H1 (cell line): ENCODE data around the gene MAPK1. TPM values are rescaled to one million over a fixed set of nuclear protein-coding genes. Genes with fewer than 3 reads are reported as not detected.

Experiments
- CTCF ChIA-PET: fragments of 300-600 bp; sonication (Branson Sonifier 250); formaldehyde crosslinking; loops from one replicate; lab custom pipeline; 2021; ENCODE audit not compliant: partially characterized antibody; lab: Charles Lee
- POLR2A ChIA-PET: fragments of 300-600 bp; sonication (Branson Sonifier 250); formaldehyde crosslinking; loops from one replicate; lab custom pipeline; 2021; ENCODE audit warnings: inconsistent platforms; ENCODE audit not compliant: partially characterized antibody; lab: Charles Lee
- DNase-seq, 2 experiments: peaks; one replicate each; pipeline versions ENCODE4 v3.0.0 to v3.0.0-alpha.2; 2010 to 2022; ENCODE audit warnings: low spot score in 2 of 2, low read depth in 1 of 2, mixed read lengths in 1 of 2
- FAIRE-seq: peaks from 2 replicates; lab custom pipeline; 2011; peaks lifted over from hg19 to GRCh38; lab: Jason Lieb, UNC
- H2AFZ ChIP-seq: 2 replicates; pipeline ENCODE4 v1.8.1; 2012; ENCODE audit warnings: low read length, inconsistent platforms
- H2AK5ac ChIP-seq: 2 replicates; pipeline ENCODE4 v1.6.1; 2013; ENCODE audit warnings: low read depth, low read length
- H2BK120ac ChIP-seq: replicated peaks from 2 replicates; pipeline ENCODE3; 2013; ENCODE audit warnings: low read depth, low read length, inconsistent platforms
- H2BK12ac ChIP-seq: 2 replicates; pipeline ENCODE4 v1.6.1; 2013; ENCODE audit warnings: low read depth, low read length
- H2BK15ac ChIP-seq: 2 replicates; pipeline ENCODE4 v1.6.1; 2013; ENCODE audit warnings: low read length
- H2BK20ac ChIP-seq: 2 replicates; pipeline ENCODE4 v1.6.1; 2013; ENCODE audit warnings: low read length
- H2BK5ac ChIP-seq: 2 replicates; pipeline ENCODE4 v1.6.1; 2013; ENCODE audit warnings: low read depth, low read length
- H3K14ac ChIP-seq: 2 replicates; pipeline ENCODE4 v1.6.1; 2013; ENCODE audit warnings: inconsistent platforms; ENCODE audit not compliant: insufficient read length
- H3K18ac ChIP-seq: 2 replicates; pipeline ENCODE4 v1.6.1; 2013; ENCODE audit warnings: low read length; ENCODE audit errors: extremely low read depth
- H3K23ac ChIP-seq: 2 replicates; pipeline ENCODE4 v1.6.1; 2013; ENCODE audit warnings: inconsistent platforms; ENCODE audit not compliant: insufficient read length
- H3K23me2 ChIP-seq: 2 replicates; pipeline ENCODE4 v1.6.1; 2013; ENCODE audit warnings: low read depth, low read length
- H3K27ac ChIP-seq: 2 replicates; pipeline ENCODE4 v1.6.1; 2011; ENCODE audit warnings: low read depth, low read length, inconsistent platforms
- H3K27me3 ChIP-seq, 4 experiments: replicated peaks in 1 of 4; 1 replicate in 1 of 4; 2 replicates in 3 of 4; pipeline versions ENCODE4 v1.6.1 to v1.8.1; 2011 to 2013; ENCODE audit warnings: low read length in 3 of 4, mild to moderate bottlenecking in 3 of 4, inconsistent platforms in 2 of 4, mixed read lengths in 2 of 4, moderate library complexity in 1 of 4; ENCODE audit not compliant: control insufficient read depth in 3 of 4, insufficient read depth in 3 of 4; ENCODE audit errors: extremely low read depth in 1 of 4
- H3K36me3 ChIP-seq, 4 experiments: 2 replicates each; pipeline versions ENCODE4 v1.6.1 to v1.8.1; 2011 to 2013; ENCODE audit warnings: mild to moderate bottlenecking in 4 of 4, low read length in 3 of 4, moderate library complexity in 2 of 4, control low read depth in 1 of 4, inconsistent platforms in 1 of 4; ENCODE audit not compliant: insufficient read depth in 4 of 4, control insufficient read depth in 2 of 4
- H3K4ac ChIP-seq: replicated peaks from 2 replicates; pipeline ENCODE3; 2013; ENCODE audit warnings: low read length, low read depth, mixed read lengths, inconsistent platforms; ENCODE audit not compliant: insufficient read length
- H3K4me1 ChIP-seq, 4 experiments: replicated peaks in 1 of 4; 1 replicate in 1 of 4; 2 replicates in 3 of 4; pipeline versions ENCODE4 v1.6.1 to v1.8.1; 2011 to 2013; ENCODE audit warnings: low read length in 3 of 4, inconsistent platforms in 2 of 4, mixed read lengths in 1 of 4; ENCODE audit not compliant: insufficient read depth in 4 of 4, control insufficient read depth in 3 of 4
- H3K4me2 ChIP-seq, 2 experiments: 2 replicates each; pipeline versions ENCODE4 v1.6.1 to v1.8.1; 2011 to 2013; ENCODE audit warnings: low read depth in 2 of 2, low read length in 2 of 2, control low read depth in 1 of 2, inconsistent platforms in 1 of 2, mild to moderate bottlenecking in 1 of 2; ENCODE audit not compliant: insufficient read depth in 1 of 2
- H3K4me3 ChIP-seq, 4 experiments: fragments of 200-600, 300-600 bp in 1 of 4; sonication (generic), shearing (Covaris generic), sonication (Bioruptor Twin) in 1 of 4; 2 replicates each; pipeline versions ENCODE4 v1.5.1 to v1.8.1; 2011 to 2016; ENCODE audit warnings: low read length in 4 of 4, low read depth in 3 of 4, control low read depth in 2 of 4, inconsistent platforms in 2 of 4, mild to moderate bottlenecking in 2 of 4, mixed read lengths in 1 of 4, moderate library complexity in 1 of 4; ENCODE audit not compliant: insufficient read depth in 2 of 4; ENCODE audit errors: extremely low read depth in 1 of 4
- H3K56ac ChIP-seq: replicated peaks from 2 replicates; pipeline ENCODE3; 2013; ENCODE audit warnings: low read depth, mild to moderate bottlenecking, mixed read lengths, low read length, inconsistent platforms; ENCODE audit not compliant: insufficient read length
- H3K79me1 ChIP-seq: 2 replicates; pipeline ENCODE4 v1.6.1; 2013; ENCODE audit warnings: low read depth, low read length, control low read depth
- H3K79me2 ChIP-seq, 2 experiments: 2 replicates each; pipeline versions ENCODE4 v1.6.1 to v1.8.1; 2012 to 2013; ENCODE audit warnings: low read length in 2 of 2, mild to moderate bottlenecking in 2 of 2, inconsistent platforms in 1 of 2; ENCODE audit not compliant: insufficient read depth in 2 of 2, control insufficient read depth in 1 of 2
- H3K9ac ChIP-seq, 4 experiments: replicated peaks in 1 of 4; 1 replicate in 1 of 4; 2 replicates in 3 of 4; pipeline versions ENCODE4 v1.6.1 to v1.8.1; 2011 to 2013; ENCODE audit warnings: low read depth in 3 of 4, low read length in 3 of 4, control low read depth in 2 of 4, mild to moderate bottlenecking in 2 of 4, moderate library complexity in 2 of 4, inconsistent platforms in 1 of 4; ENCODE audit errors: extremely low read depth in 1 of 4
- H3K9me3 ChIP-seq, 2 experiments: 2 replicates each; pipeline versions ENCODE4 v1.6.1 to v1.8.1; 2012 to 2013; ENCODE audit warnings: mild to moderate bottlenecking in 2 of 2, moderate library complexity in 2 of 2, control low read depth in 1 of 2, inconsistent platforms in 1 of 2, low read depth in 1 of 2, low read length in 1 of 2, mixed read lengths in 1 of 2; ENCODE audit not compliant: insufficient read depth in 2 of 2
- H4K20me1 ChIP-seq, 2 experiments: replicated peaks in 1 of 2; 2 replicates each; pipeline versions ENCODE3 to v1.8.1; 2011 to 2013; ENCODE audit warnings: inconsistent platforms in 2 of 2, low read length in 2 of 2, mild to moderate bottlenecking in 1 of 2; ENCODE audit not compliant: insufficient read depth in 2 of 2, control insufficient read depth in 1 of 2
- H4K5ac ChIP-seq: 2 replicates; pipeline ENCODE4 v1.6.1; 2013; ENCODE audit warnings: low read length, low read depth, mixed read lengths, inconsistent platforms; ENCODE audit not compliant: insufficient read length
- H4K8ac ChIP-seq: 2 replicates; pipeline ENCODE4 v1.8.0; 2013; ENCODE audit warnings: mild to moderate bottlenecking, moderate library complexity, low read length, inconsistent platforms; ENCODE audit not compliant: insufficient read depth; ENCODE audit errors: extremely low read depth
- H4K91ac ChIP-seq: replicated peaks from 2 replicates; pipeline ENCODE3; 2013; ENCODE audit warnings: low read length, mixed read lengths, inconsistent platforms; ENCODE audit not compliant: insufficient read length
- HDAC2 ChIP-seq, 2 experiments: fragments of 300-600 bp in 1 of 2; sonication (generic) in 1 of 2; IDR thresholded peaks; 2 replicates each; pipeline ENCODE4 v1.6.1; 2011 to 2012; ENCODE audit warnings: low read depth in 2 of 2, low read length in 2 of 2, mild to moderate bottlenecking in 2 of 2, moderate library complexity in 2 of 2, borderline replicate concordance in 1 of 2, inconsistent platforms in 1 of 2
- KDM5A ChIP-seq: fragments of 200-600 bp; IDR thresholded peaks from 2 replicates; pipeline ENCODE4 v1.7.1; 2012; ENCODE audit warnings: mild to moderate bottlenecking, low read length, inconsistent platforms, mixed read lengths
- NANOG ChIP-seq: IDR thresholded peaks from 2 replicates; pipeline ENCODE4 v1.6.1; 2011; ENCODE audit warnings: low read length, low read depth, mild to moderate bottlenecking, inconsistent platforms; ENCODE audit not compliant: insufficient read depth, poor library complexity, severe bottlenecking
- POLR2AphosphoS5 ChIP-seq: IDR thresholded peaks from 2 replicates; pipeline ENCODE4 v1.6.1; 2011; ENCODE audit warnings: low read depth, low read length
- RFX5 ChIP-seq: IDR thresholded peaks from 2 replicates; pipeline ENCODE4 v1.6.1; 2011; ENCODE audit warnings: low read depth, low read length, improper control_type of control experiment, borderline replicate concordance
- SRF ChIP-seq: IDR thresholded peaks from 2 replicates; pipeline ENCODE4 v1.6.1; 2011; ENCODE audit warnings: mild to moderate bottlenecking, low read depth, low read length, moderate library complexity
- TEAD4 ChIP-seq: IDR thresholded peaks from 2 replicates; pipeline ENCODE4 v1.6.1; 2012; ENCODE audit warnings: low read depth, low read length, inconsistent platforms, mixed read lengths
- YY1 ChIP-seq: IDR thresholded peaks from 2 replicates; pipeline ENCODE4 v1.6.1; 2011; ENCODE audit warnings: low read depth, mild to moderate bottlenecking, low read length
- WGBS, 2 experiments: shearing (Covaris generic) in 1 of 2; methylation state at CpG; one replicate each; pipeline versions ENCODE4 v1.1.6 to v1.1.7; 2013 to 2015; ENCODE audit warnings: low lambda C conversion rate in 2 of 2, mixed read lengths in 2 of 2, inconsistent platforms in 1 of 2, low coverage in 1 of 2, missing lambda C conversion rate in 1 of 2; ENCODE audit not compliant: insufficient replicate concordance in 2 of 2, insufficient coverage in 1 of 2, insufficient read length in 1 of 2; ENCODE audit errors: extremely low coverage in 1 of 2, missing lambda C conversion rate in 1 of 2; 5-methylcytosine and 5-hydroxymethylcytosine counted together
- polyA plus RNA-seq, 7 experiments: library from polyadenylated mRNA; depleted of rRNA in 3 of 7; stranded (reverse) in 5 of 7; unstranded in 2 of 7; fragments of >200 nt in 5 of 7; fragments of 200-250 nt in 2 of 7; gene quantifications; 1 replicate in 5 of 7; 2 replicates in 1 of 7; 4 replicates in 1 of 7; pipeline versions ENCODE4 v1.2.1 to v1.2.3, GENCODE V29; 2011 to 2013; ENCODE audit warnings: missing spikeins in 2 of 7, mixed read lengths in 2 of 7
- total RNA-seq: library from RNA; stranded (reverse); fragmentation: NEBNext Ultra II Directional; extraction: Animal tissue kit (Norgen Biotek cat#: 25700); gene quantifications from 2 replicates; pipeline ENCODE4 v1.2.1, GENCODE V29; 2021

The MAPK1 gene
- total and polyA plus RNA-seq, 2 of the 8 experiments (the other 6 are each of a cell fraction or from before 2014, with no cell fraction given), result 28.1 to 101 TPM

DNA sequence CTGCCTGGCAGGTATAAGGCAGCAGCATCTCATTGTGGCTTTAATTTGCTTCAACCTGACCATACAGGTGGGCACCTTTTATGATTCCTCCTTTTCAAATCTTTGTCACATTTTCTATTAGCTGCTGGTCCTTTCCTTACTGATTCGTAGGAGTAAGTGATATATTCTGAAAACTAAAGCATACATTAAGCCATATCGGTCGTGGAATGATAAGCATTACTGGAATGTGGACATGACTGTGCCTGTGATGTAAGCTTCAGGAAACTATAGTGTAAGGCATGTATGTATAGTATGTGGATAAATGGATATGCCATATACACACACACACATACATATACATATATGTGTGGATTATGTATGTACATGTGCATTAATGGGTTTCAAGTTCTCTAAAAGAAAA lies 152.7 kb downstream of the MAPK1 start:
- H2AK5ac ChIP-seq, result no peak overlapping the region
- H3K9ac ChIP-seq, result no peak overlapping the region
- no peak overlapping the region for H3K56ac ChIP-seq
- 92% methylated on average over 3 of the region's 3 CpGs; no CpG with 5 or more reads in 1 of the 2 experiments for WGBS, 2 experiments
- H3K4me1 ChIP-seq, result no peaks in the 10 kb centered on the region
- no peaks in the 10 kb centered on the region for H3K23me2 ChIP-seq
- H4K91ac ChIP-seq, result no peak overlapping the region
- no peak for DNase-seq
- H2BK5ac ChIP-seq, result no peak overlapping the region
- no peak overlapping the region for H2BK20ac ChIP-seq
- no peak overlapping the region for H3K4ac ChIP-seq
- TF ChIP-seq KDM5A, result no peak
- TF ChIP-seq POLR2AphosphoS5, result no peak
- no peak for TF ChIP-seq SRF
- TF ChIP-seq NANOG, result no peak
- TF ChIP-seq YY1, result no peak
- no peak for TF ChIP-seq HDAC2 (IDR thresholded peaks at IDR 0.05; ENCODE audit: borderline replicate concordance in 1 of 2, low read depth in 2 of 2, low read length in 2 of 2)
- TF ChIP-seq RFX5, result no peak
- TF ChIP-seq TEAD4, result no peak
- TF ChIP-seq, all 59 proteins: peak for 0
- no peak overlapping the region for H2BK120ac ChIP-seq
- H3K79me2 ChIP-seq, result no peaks in the 10 kb centered on the region
- no peak overlapping the region for H3K18ac ChIP-seq
- no peak overlapping the region for H3K14ac ChIP-seq
- H3K27me3 ChIP-seq, result no peaks in the 10 kb centered on the region
- no peaks in the 10 kb centered on the region for H3K79me1 ChIP-seq
- H3K27ac ChIP-seq, result no peak overlapping the region
- no peak overlapping the region for H2BK15ac ChIP-seq
- no peak overlapping the region for H3K4me2 ChIP-seq
- no peak overlapping the region for H3K4me3 ChIP-seq
- H3K23ac ChIP-seq, result no peak overlapping the region
- no peaks in the 10 kb centered on the region for H3K9me3 ChIP-seq
- H3K36me3 ChIP-seq, result peaks cover 0 to 5% (median 3%) of the 10 kb centered on the region in 4 experiments; a peak in 2 of 8 replicates
- peaks cover 0 to 8% of the 10 kb centered on the region in 2 experiments for H4K20me1 ChIP-seq
- no peak overlapping the region for H2AFZ ChIP-seq
- H4K5ac ChIP-seq, result no peak overlapping the region
- H4K8ac ChIP-seq, result no peak overlapping the region
- no peak for FAIRE-seq
- CTCF ChIA-PET, result interaction anchor here (0.8 to 7.0 kb wide), 5 partner anchors 10 to 69 kb away, joined by 3 to 45 read pairs (median 3); no protein-coding TSS in a partner anchor
- POLR2A ChIA-PET, result no interaction called here
- no peak overlapping the region for H2BK12ac ChIP-seq
